HG03460 (cell line): Measurements from ENCODE around the gene CALML5.

Experiments used
- ATAC-seq: cut with Tn5 transposase; IDR thresholded peaks from one replicate; pipeline ENCODE4 v1.9.1; 2021; ENCODE audit not compliant: unreplicated experiment

Gene CALML5

GRCh38 chr10:5499493-5500140, at the start of gene CALML5:
TSS of gene CALML5 (minus strand) at chr10:5499570. CDS start at chr10:5499438, 132 bp downstream.
- ATAC-seq = no peak

- no peak for ATAC-seq
These were observed 48.7 kb upstream of the CALML5 start for GRCh38 chr10:5547931-5548660.

- no peak for ATAC-seq
These were observed 48.2 kb upstream of the CALML5 start for GRCh38 chr10:5547681-5547930.

- no peak for ATAC-seq
These were observed 47.7 kb upstream of the CALML5 start for GRCh38 chr10:5546891-5547680.

- ATAC-seq = no peak
These were observed 46.7 kb upstream of the CALML5 start for GRCh38 chr10:5545778-5546710.

GRCh38 chr10:5545426-5545777, 46.0 kb upstream of the CALML5 start:
- ATAC-seq = no peak

GRCh38 chr10:5545011-5545410, 45.6 kb upstream of the CALML5 start:
- no peak for ATAC-seq

GRCh38 chr10:5544216-5544805, 44.9 kb upstream of the CALML5 start:
- no peak for ATAC-seq

- ATAC-seq = no peak
These were observed 44.3 kb upstream of the CALML5 start for GRCh38 chr10:5543623-5544022.

- ATAC-seq = no peak
These were observed 42.7 kb upstream of the CALML5 start for GRCh38 chr10:5542100-5542499.

GRCh38 chr10:5540891-5541290, 41.5 kb upstream of the CALML5 start:
- no peak for ATAC-seq

- no peak for ATAC-seq
These were observed 40.7 kb upstream of the CALML5 start for GRCh38 chr10:5540080-5540479.

- no peak for ATAC-seq
These were observed 39.7 kb upstream of the CALML5 start for GRCh38 chr10:5538892-5539651.

- no peak for ATAC-seq
These were observed 39.1 kb upstream of the CALML5 start for GRCh38 chr10:5538446-5538845.

GRCh38 chr10:5537684-5538083, 38.3 kb upstream of the CALML5 start:
- no peak for ATAC-seq

- ATAC-seq = no peak
These were observed 37.2 kb upstream of the CALML5 start for GRCh38 chr10:5536486-5537081.

GRCh38 chr10:5534880-5535856, 35.8 kb upstream of the CALML5 start:
- ATAC-seq = no peak

- no peak for ATAC-seq
These were observed 34.9 kb upstream of the CALML5 start for GRCh38 chr10:5534051-5534821.
